GM19328 (cell line): Measurements from ENCODE around the gene SLC38A1.
"Not testable (repeated sequence)": the region's sequence is repeated elsewhere in the genome, so short reads cannot be mapped to it uniquely, and the experiment has no call there.

Source experiments
- ATAC-seq: cut with Tn5 transposase; IDR thresholded peaks from one replicate; pipeline ENCODE4 v1.9.1; 2021; ENCODE audit warnings: mild to moderate bottlenecking, moderate library complexity; ENCODE audit not compliant: unreplicated experiment

The SLC38A1 gene

GRCh38 chr12:46209170-46209569 is 59.7 kb downstream of the SLC38A1 start:
- ATAC-seq, result no peak

- ATAC-seq, result no peak
Observed at GRCh38 chr12:46208370-46208769, 60.5 kb downstream of the SLC38A1 start.

- ATAC-seq, result peak; percentile 39
Observed at GRCh38 chr12:46207644-46208043, 61.2 kb downstream of the SLC38A1 start.

- ATAC-seq, result no peak
Observed at GRCh38 chr12:46206471-46206870, 62.4 kb downstream of the SLC38A1 start.

GRCh38 chr12:46205294-46205693 is 63.5 kb downstream of the SLC38A1 start:
- ATAC-seq, result no peak

GRCh38 chr12:46201284-46201789 is 67.5 kb downstream of the SLC38A1 start:
- no peak for ATAC-seq

- no peak for ATAC-seq
Observed at GRCh38 chr12:46200551-46200950, 68.3 kb downstream of the SLC38A1 start.

GRCh38 chr12:46198913-46199312 is 69.9 kb downstream of the SLC38A1 start:
- no peak for ATAC-seq

- no peak for ATAC-seq
Observed at GRCh38 chr12:46197883-46198282, 71.0 kb downstream of the SLC38A1 start.

- ATAC-seq, result not testable (repeated sequence)
Observed at GRCh38 chr12:46190533-46190932, 78.3 kb downstream of the SLC38A1 start.

GRCh38 chr12:46188170-46188569 is 80.7 kb downstream of the SLC38A1 start:
- no peak for ATAC-seq

- ATAC-seq, result no peak
Observed at GRCh38 chr12:46187023-46187422, 81.8 kb downstream of the SLC38A1 start.

GRCh38 chr12:46186088-46186487 is 82.8 kb downstream of the SLC38A1 start:
- no peak for ATAC-seq

- ATAC-seq, result no peak
Observed at GRCh38 chr12:46185686-46186085, 83.2 kb downstream of the SLC38A1 start.

- ATAC-seq, result no peak
Observed at GRCh38 chr12:46184798-46185595, 83.8 kb downstream of the SLC38A1 start.

- ATAC-seq, result no peak
Observed at GRCh38 chr12:46183112-46183511, 85.7 kb downstream of the SLC38A1 start.

- ATAC-seq, result no peak
Observed at GRCh38 chr12:46181465-46181864, 87.4 kb downstream of the SLC38A1 start.

- ATAC-seq, result peak; percentile 47
Observed at GRCh38 chr12:46179693-46180452, 89.0 kb downstream of the SLC38A1 start.

- no peak for ATAC-seq
Observed at GRCh38 chr12:46177837-46178608, 90.8 kb downstream of the SLC38A1 start.

- ATAC-seq, result no peak
Observed at GRCh38 chr12:46177025-46177424, 91.8 kb downstream of the SLC38A1 start.

GRCh38 chr12:46174919-46175318 is 93.9 kb downstream of the SLC38A1 start:
- ATAC-seq, result no peak
